Femur (tissue), 1 donor: ENCODE results near the gene CTCF.

Experiments used
- DNase-seq: peaks from one replicate; pipeline ENCODE4 v3.0.0-alpha.2; 2017

CTCF gene

DNA sequence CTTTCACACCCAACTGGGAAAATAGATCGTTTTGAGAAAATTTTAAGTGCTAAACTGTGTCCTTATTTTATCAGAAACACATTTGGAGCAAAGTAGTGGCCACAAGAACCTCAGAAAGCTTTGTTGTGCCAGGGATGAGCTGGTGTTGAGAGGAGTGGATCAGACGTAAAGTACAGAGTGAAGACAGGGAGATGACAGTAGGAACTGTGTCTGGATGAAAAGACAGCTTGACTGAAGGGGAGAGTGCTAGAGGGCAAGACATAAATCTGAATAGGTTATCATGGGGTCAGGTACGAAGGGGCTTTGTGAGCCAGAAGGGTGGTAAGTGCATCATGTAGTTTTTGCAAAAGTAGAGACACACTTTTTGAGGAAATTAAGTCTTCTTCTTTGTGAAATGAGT lies 43.3 kb downstream of the CTCF start:
- no peak for DNase-seq

DNA sequence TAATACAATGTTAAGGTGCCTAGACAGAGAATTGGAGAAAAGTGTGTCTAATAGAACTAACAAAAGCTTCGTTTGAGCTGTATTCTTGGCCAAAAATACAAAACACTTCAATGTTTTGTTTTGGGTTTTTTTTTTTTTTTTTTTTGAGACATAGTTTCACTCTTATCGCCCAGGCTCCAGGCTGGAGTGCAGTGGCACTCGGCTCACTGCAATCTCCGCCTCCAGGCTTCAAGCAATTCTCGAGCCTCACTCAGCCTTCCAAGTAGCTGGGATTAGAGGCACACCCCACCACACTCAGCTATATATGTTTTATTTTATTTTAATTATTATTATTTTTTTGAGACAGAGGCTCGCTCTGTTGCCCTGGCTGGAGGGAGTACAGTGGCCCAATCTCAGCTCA lies 44.3 kb downstream of the CTCF start:
- no peak for DNase-seq

GRCh38 chr16:67608364-67608763 lies 46.0 kb downstream of the CTCF start:
- no peak for DNase-seq

- no peak for DNase-seq
These were observed 51.5 kb downstream of the CTCF start for GRCh38 chr16:67613808-67614207.

GRCh38 chr16:67628216-67628615 lies 65.9 kb downstream of the CTCF start:
- DNase-seq = no peak

DNA sequence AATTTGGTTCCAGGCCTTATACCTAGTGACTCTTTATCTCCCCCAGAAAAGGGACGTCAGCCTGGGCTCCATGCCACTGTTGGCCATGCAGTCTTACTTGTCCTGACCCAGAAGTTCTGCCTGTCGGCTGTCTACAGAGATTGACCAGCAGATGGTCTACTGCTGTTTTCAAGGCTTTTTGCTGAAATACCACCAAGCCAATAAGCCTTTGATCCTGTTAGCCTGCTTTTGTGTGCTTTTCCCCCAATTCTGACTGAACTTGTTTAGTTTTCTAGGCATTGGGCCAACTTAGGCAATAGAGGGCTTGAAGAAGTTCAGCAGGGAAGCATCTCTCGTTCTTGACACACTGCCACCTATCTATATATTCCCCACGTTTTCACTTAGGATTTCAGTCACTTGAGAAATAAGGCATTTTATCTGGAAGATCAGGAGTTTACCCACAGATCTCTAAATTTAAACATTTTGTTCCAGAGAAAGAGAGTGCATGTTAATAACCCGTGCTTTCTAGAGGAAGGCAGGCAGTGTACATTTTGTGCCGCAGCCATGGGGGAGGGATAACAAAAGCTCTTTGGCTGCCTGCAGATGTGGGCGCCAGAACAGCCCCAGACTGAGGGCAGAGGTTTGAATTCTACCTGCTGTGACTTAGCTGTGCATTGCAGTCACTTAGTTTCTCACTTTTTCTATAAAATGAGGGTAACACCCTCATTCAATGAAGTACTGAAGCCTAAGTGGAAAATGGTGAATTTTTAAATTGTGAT lies 70.3 kb downstream of the CTCF start:
- DNase-seq = no peak

DNA sequence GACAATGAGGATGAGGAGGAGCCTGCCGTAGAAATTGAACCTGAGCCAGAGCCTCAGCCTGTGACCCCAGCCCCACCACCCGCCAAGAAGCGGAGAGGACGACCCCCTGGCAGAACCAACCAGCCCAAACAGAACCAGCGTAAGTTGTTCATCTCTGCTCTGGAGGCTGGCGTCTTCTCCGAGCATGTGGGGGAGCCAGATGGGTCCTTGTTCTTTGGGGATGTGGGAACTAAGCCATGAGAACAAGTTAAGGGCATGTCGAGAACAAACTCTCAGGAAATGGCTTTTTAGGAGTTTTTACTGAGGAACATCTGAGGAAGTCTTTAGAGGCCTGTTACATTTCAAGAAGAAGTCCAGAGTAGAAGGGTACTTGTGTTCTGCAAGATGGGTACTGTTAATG lies 74.4 kb downstream of the CTCF start:
- no peak for DNase-seq

GRCh38 chr16:67637625-67638024 lies 75.3 kb downstream of the CTCF start:
- DNase-seq = no peak

- no peak for DNase-seq
These were observed 79.7 kb downstream of the CTCF start for GRCh38 chr16:67641779-67642708.

DNA sequence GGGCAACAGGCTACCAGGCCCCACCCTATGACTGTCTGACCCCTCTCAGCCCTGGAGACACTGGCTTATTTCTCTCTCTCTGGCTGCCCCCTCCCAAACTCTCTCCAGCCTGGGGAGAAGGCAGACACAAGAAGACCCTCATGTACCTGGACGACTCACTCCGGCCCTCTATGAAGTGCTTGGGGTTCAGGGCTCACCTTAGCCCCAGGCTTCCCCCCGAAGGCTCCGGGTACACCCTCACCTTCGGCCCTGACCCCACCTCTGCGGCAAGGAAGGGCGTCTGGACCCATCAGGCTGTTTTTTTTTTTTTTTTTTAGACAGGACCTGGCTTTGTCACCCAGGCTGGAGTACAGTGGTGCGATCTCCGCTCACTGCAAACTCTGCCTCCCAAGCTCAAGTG lies 81.7 kb downstream of the CTCF start:
- DNase-seq = no peak

GRCh38 chr16:67645397-67646121 lies 83.2 kb downstream of the CTCF start:
- no peak for DNase-seq

GRCh38 chr16:67647111-67647651 lies 84.9 kb downstream of the CTCF start:
- DNase-seq = no peak

- no peak for DNase-seq
These were observed 85.4 kb downstream of the CTCF start for GRCh38 chr16:67647681-67648080.

DNA sequence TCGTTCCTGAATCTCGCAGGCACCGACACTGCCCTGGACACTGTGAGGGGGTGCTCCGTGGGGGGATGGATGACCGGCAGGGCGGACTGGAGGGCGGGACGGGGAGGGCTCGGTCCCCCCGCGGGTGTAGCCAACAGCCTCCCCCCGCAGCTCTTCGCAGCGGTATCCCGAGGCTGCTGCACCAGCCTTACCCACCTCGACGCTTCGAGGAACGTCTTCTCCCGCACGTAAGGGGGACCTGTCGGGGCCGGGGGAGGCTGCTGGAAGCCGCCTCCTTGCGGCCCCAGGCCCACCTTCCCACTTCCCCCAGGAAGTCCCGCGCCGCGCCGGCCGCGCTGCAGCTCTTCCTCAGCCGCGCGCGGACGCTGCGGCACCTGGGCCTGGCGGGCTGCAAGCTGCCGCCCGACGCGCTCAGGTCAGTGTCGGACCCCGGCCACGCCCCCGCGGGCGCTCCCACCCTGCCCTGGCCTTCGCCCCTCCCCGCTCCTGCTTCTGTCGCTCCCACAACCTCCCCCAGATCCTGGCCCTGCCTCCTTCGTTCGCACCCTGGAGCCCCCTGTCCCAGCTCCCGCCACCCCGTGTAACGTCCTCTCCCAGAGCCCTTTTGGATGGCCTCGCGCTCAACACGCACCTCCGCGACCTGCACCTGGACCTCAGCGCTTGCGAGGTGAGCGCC lies 85.9 kb downstream of the CTCF start:
- no peak for DNase-seq

DNA sequence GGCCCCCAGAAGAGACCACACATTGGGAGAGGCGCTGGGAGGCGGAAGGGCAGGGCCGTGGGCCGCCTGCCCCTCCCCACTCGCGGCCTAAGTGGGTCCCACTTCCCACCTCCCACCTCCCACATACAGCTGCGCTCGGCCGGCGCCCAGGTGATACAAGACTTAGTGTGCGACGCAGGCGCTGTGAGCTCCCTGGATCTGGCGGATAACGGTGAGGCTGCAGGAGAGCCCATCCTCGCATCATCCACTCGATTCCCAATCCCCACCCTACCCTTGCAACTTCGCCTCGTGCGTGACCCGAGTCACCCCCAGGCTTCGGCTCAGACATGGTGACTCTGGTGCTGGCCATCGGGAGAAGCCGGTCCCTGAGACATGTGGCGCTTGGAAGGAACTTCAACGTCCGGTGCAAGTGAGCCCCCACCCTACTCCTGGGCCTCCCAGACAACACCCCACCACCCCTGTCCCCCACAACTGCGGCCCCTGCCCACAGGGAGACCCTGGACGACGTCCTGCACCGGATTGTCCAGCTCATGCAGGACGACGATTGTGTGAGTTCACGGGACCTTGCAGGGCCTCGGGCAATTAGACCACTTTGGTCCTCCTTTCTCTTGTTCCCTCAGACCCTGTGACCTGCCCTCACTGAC lies 86.6 kb downstream of the CTCF start:
- no peak for DNase-seq

GRCh38 chr16:67649494-67649931 lies 87.2 kb downstream of the CTCF start:
- DNase-seq = peak; percentile 36

- no peak for DNase-seq
These were observed 87.7 kb downstream of the CTCF start for GRCh38 chr16:67650023-67650422.

DNA sequence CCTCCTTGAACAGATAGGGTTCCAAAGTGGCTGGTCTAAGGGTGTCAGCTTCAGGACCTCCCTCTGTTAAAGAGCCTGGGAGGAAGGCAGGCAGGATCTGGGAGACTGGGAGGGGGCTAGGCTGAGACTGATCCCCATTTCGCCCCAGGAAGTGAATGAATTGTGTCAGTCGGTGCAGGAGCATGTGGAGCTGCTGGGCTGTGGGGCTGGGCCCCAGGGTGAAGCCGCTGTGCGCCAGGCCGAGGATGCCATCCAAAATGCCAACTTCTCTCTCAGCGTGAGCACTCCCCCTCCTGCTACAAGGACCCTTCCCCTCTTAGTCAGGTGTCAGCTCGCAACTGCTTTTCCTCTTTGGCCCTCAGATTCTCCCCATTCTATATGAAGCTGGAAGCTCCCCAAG lies 88.7 kb downstream of the CTCF start:
- DNase-seq = no peak

GRCh38 chr16:67651847-67652246 lies 89.5 kb downstream of the CTCF start:
- no peak for DNase-seq

DNA sequence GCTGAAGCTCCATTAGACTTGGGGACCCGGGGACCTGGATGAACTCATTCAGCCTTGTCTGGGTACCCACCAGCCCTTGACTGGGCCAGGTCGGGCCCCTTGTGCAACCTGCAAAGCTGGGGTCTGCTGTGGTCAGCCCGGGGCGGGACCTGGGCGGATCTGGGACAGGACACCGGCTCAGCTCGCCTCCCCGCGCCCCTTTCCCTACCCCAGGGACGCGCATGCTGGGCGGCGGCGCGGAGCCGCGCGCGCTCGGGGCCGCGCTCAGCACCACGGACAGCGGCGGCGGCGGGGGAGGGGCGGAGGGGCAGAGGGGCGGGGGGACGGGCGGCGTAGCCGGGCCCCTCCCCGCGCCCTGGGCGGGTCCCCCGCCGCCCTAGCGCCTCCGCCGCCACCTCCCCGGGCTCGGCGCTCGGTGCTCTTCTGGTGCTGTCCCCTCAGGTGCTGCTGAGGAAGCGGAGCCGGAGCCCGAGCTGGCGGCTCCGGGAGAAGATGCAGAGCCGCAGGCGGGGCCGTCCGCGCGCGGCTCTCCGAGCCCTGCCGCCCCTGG lies 90.3 kb downstream of the CTCF start:
- peak; percentile 32 for DNase-seq

DNA sequence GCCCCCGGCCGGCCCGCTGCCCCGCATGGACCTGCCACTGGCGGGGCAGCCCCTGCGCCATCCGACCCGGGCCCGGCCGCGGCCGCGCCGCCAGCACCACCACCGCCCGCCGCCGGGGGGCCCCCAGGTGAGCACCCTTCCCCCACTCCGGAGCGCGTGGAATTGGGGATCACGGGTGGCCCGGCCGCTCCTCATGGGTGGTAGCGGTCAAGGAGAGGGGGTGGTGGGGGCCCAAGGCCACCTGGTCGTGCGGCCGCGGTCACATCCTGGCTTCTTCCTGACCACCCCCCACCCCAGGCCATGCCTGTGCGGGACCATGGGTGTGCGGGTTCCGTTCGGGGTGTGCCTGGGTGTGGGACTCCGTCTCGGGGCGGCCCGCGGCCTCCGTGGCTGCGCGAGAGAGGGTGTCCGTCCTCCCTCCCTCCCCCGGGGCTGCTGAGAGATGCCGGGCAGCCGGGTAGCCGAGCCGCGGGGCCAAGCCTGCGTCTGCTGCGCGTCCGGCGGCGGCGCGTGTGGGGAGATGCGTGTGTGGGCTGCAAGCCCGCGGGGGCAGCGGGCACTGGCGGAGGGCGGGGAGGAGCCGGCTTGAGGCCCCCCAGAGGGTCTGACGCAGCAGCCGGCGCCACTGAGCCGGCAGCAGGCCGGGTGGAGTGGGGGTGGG lies 90.9 kb downstream of the CTCF start:
- peak; percentile 29 for DNase-seq
